Heart right ventricle (tissue), 16 donors: ENCODE data around the gene WDFY4. TPM values are rescaled to one million over a fixed set of nuclear protein-coding genes. Genes with fewer than 3 reads are reported as not detected.

Experiments
- ATAC-seq, 8 donors: fragments of 200-7000 bp; cut with Tn5 transposase; one replicate each; pipeline ENCODE4 v1.9.1; 2020; ENCODE audit warnings: mild to moderate bottlenecking in 8 of 8, moderate library complexity in 8 of 8, moderate number of reproducible peaks in 1 of 8
- DNase-seq, 2 donors: peaks; one replicate each; pipeline ENCODE4 v3.0.0-alpha.2; 2020
- H3K27ac ChIP-seq, 10 donors: fragments of 200-600 bp; sonication (generic) in 2 of 10; one replicate each; pipeline versions ENCODE4 v1.5.0 to v1.8.0; 2020 to 2022; ENCODE audit warnings: mild to moderate bottlenecking in 3 of 10
- H3K27me3 ChIP-seq, 7 donors: fragments of 200-600 bp; one replicate each; pipeline ENCODE4 v1.8.0; 2021 to 2022; ENCODE audit warnings: mild to moderate bottlenecking in 2 of 7
- H3K36me3 ChIP-seq, 9 donors: fragments of 200-600 bp; sonication (generic) in 1 of 9; one replicate each; pipeline versions ENCODE4 v1.5.0 to v1.8.0; 2020 to 2022; ENCODE audit warnings: mild to moderate bottlenecking in 2 of 9
- H3K4me1 ChIP-seq, 9 donors: fragments of 200-600 bp; sonication (generic) in 1 of 9; one replicate each; pipeline versions ENCODE4 v1.5.0 to v1.8.0; 2020 to 2022; ENCODE audit warnings: mild to moderate bottlenecking in 4 of 9
- H3K4me3 ChIP-seq, 10 donors: fragments of 200-600 bp; sonication (generic) in 2 of 10; one replicate each; pipeline versions ENCODE4 v1.5.0 to v1.8.0; 2020 to 2022; ENCODE audit warnings: mild to moderate bottlenecking in 7 of 10, moderate library complexity in 2 of 10
- H3K9me3 ChIP-seq, 11 donors: fragments of 200-600 bp in 10 of 11; sonication (generic) in 2 of 11; one replicate each; pipeline versions ENCODE4 v1.5.0 to v1.8.0; 2013 to 2022; ENCODE audit warnings: mild to moderate bottlenecking in 2 of 11, control low read depth in 1 of 11, moderate library complexity in 1 of 11
- WGBS, 2 donors: extraction: QIAGEN DNeasy Blood & Tissue Kit; methylation state at CpG; one replicate each; pipeline ENCODE4 v1.1.7; 2013; ENCODE audit warnings: inconsistent platforms in 1 of 2; 5-methylcytosine and 5-hydroxymethylcytosine counted together
- intact Hi-C, 10 donors: fragments of 100-400 bp; cut with DNase I; formaldehyde crosslinking; loops; one replicate each; pipeline versions ENCODE4 v1.11.1 to v1.14.2; 2022
- polyA plus RNA-seq, 2 donors: library from polyadenylated mRNA; stranded (reverse); fragments of 200-250 nt; gene quantifications; one replicate each; pipeline ENCODE4 v1.2.3, GENCODE V29; 2013
- total RNA-seq, 10 donors: library from RNA; stranded (reverse); fragmentation: NEBNext Ultra II Directional in 3 of 10; extraction: Animal tissue kit (Norgen Biotek cat#: 25700) in 3 of 10; gene quantifications; one replicate each; pipeline versions ENCODE4 v1.2.1 to v1.2.4, GENCODE V29; 2021 to 2023
- TF ChIP-seq, protein P1 (sequence below), 9 donors: fragments of 200-600 bp; sonication (generic) in 2 of 9; IDR thresholded peaks; one replicate each; pipeline versions ENCODE4 v1.5.0 to v1.8.0; 2021 to 2022; ENCODE audit warnings: antibody characterized with exemption in 9 of 9, mild to moderate bottlenecking in 5 of 9, moderate library complexity in 1 of 9
- donor health status: Arrhythmogenic right ventricular cardiomyopathy.
- donor health status: ischemic (EF 13 %, LVEDD 7.1; RV severe dilation, severe dysfunction).
- donor health status: healthy with polysubstance abuse.
- donor health status: DM: no; HTN: yes; CAD: no.
- donor health status: DM: no; HTN: no; CAD: no.
- donor health status: ischemic (EF 25% LVEDD 6.9; RV normal size, moderate dysfunction).
- donor health status: ischemic (EF 25% LVEDD 5.7; RV mildly dilated, moderate dysfunction).
- donor health status: healthy.
- donor health status: DM: yes; HTN: yes; CAD: no.
- donor health status: Ischemic cardiomyopathy.
- donor health status: ischemic (EF 35%, LVEDD 5.7; RV mildly dilated, moderate dysfunction).
- donor health status: nonischemic (EF 11% LVEDD 7.7; RV severe dilation, severe dysfunction).
- donor health status: DM: yes; HTN: yes; CAD: no.
- donor health status: PGD.
- donor health status: ischemic (EF 29% LVEDD 5.4; RV normal size, mild dysfunction).
- donor health status: nonischemic (EF 23%, LVEDD 6.1; RV moderate dilation, normal function).

The WDFY4 gene
- total and polyA plus RNA-seq, 12 donors, result 0.59 to 7.4 (median 0.92) TPM

DNA sequence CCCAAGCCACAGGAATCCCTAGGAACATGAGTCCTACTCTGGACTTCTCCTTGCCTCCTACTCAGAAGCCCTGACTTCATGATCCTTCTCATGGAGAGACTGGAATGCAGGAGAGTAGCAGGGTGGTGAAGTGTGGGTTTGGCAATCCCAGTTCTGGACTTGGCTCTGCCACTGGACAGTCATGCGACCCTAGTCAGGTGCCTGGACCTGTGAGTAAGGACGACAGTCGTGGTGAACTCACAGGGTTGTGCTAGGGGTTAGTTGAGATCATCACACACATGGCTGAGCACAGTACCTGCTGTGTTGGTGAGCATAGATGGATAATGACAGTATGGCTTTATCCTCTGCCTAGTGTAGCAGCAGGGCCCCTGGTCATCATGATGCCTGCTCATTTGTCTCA is 137.0 kb downstream of the WDFY4 start:
- DNase-seq (no peak), ATAC-seq (no peak)
- intact Hi-C loops, result no loop called here
- H3K36me3 ChIP-seq, result peaks cover 0 to 17% (median 0%) of the 10 kb centered on the region in 9 donors
- TF ChIP-seq, protein P1, sequence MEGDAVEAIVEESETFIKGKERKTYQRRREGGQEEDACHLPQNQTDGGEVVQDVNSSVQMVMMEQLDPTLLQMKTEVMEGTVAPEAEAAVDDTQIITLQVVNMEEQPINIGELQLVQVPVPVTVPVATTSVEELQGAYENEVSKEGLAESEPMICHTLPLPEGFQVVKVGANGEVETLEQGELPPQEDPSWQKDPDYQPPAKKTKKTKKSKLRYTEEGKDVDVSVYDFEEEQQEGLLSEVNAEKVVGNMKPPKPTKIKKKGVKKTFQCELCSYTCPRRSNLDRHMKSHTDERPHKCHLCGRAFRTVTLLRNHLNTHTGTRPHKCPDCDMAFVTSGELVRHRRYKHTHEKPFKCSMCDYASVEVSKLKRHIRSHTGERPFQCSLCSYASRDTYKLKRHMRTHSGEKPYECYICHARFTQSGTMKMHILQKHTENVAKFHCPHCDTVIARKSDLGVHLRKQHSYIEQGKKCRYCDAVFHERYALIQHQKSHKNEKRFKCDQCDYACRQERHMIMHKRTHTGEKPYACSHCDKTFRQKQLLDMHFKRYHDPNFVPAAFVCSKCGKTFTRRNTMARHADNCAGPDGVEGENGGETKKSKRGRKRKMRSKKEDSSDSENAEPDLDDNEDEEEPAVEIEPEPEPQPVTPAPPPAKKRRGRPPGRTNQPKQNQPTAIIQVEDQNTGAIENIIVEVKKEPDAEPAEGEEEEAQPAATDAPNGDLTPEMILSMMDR (IDR thresholded peaks at IDR 0.05), result no peak
- H3K27ac ChIP-seq, result no peak overlapping the region
- no peaks in the 10 kb centered on the region for H3K27me3 ChIP-seq
- no peak overlapping the region for H3K4me3 ChIP-seq
- H3K4me1 ChIP-seq, result no peaks in the 10 kb centered on the region
- H3K9me3 ChIP-seq, result no peaks in the 10 kb centered on the region
- 82 to 94% methylated on average over 3 of the region's 3 CpGs for WGBS, 2 donors

DNA sequence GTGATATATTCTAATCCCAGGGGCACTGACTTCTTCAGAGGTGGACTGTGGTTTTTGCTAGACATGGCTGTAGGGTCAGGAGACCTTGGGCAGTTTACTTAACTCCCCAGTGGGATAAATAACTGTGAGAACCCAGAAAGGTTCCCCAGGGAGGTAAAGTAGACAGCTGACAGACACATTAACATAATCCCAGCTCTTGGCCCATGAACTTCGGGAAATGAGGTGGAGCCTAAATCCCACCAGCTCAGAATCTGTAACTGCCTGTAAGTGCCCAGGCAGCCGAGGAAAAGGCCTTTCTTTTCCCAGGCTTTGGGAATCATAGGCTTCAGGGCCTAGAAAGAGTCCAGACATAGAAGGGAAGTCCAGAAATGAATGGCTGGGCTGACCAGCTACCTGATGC is 149.0 kb downstream of the WDFY4 start:
- WGBS, 2 donors, result 61 to 79% methylated on average over 2 of the region's 2 CpGs
- no peak overlapping the region for H3K4me3 ChIP-seq
- H3K27ac ChIP-seq, result peak overlapping the region in 4 of 10 donors; percentile 17 to 58 (median 42)
- peaks cover 0 to 26% (median 0%) of the 10 kb centered on the region in 9 donors for H3K36me3 ChIP-seq
- intact Hi-C loops, result no loop called here
- no peak for DNase-seq
- TF ChIP-seq, protein P1 (IDR thresholded peaks at IDR 0.05), result no peak
- peak in 4 of 8 donors; percentile 26 to 66 (median 37) for ATAC-seq
- peaks cover 0 to 12% (median under 1%) of the 10 kb centered on the region in 9 donors for H3K4me1 ChIP-seq
- peaks cover 0 to 7% (median 0%) of the 10 kb centered on the region in 11 donors for H3K9me3 ChIP-seq
- no peaks in the 10 kb centered on the region for H3K27me3 ChIP-seq

DNA sequence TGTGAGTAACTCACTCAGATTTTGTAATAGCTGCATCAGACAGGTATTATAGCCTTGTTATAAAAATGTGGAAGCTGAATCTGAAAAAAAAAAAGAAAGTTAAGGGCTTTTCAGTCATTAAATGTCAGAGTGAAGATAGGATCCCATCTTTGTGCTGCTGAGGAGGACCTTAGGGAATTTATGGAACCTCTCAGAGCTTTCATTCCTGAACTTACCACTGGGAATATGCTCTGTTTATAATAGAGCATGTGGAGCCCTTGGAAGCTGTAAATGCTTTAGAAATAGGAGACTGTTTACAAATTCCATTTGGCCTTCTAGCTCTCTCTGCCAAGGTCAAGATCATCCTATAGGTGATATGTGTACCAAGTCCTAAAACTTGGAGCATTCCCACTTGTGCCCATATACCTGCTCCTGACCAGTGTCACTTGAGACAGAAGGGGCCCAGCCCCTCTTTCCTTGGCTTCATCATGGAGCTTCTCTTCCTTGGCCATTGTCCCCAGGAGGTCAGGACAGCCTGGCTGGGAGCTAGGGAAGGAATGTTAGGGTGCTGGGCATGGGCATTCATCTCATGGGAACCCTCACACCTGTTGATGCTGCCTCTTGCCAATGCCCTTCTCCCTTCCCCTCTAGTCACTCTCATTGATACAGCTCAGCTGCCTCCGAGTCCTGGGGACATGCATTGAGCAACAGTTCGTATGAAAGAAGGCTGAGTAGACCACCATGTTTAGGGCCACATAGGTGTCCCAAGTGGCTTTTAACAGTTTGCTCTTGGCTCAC is 149.7 kb downstream of the WDFY4 start:
- Histone ChIP-seq H3K27me3 (no peaks in the 10 kb centered on the region), H3K9me3 (peaks cover 0 to 7% (median 0%) of the 10 kb centered on the region in 11 donors), H3K4me1 (peaks cover 0 to 19% (median 6%) of the 10 kb centered on the region in 9 donors), H3K36me3 (peaks cover 0 to 26% (median 0%) of the 10 kb centered on the region in 9 donors), H3K4me3 (no peak overlapping the region), H3K27ac (peak overlapping the region in 4 of 10 donors; percentile 17 to 58 (median 42))
- DNase-seq (no peak), ATAC-seq (peak in 1 of 8 donors; percentile 76)
- intact Hi-C loops, result no loop called here
- TF ChIP-seq, protein P1 (IDR thresholded peaks at IDR 0.05), result no peak
- 90 to 95% methylated on average over 2 of the region's 2 CpGs for WGBS, 2 donors

DNA sequence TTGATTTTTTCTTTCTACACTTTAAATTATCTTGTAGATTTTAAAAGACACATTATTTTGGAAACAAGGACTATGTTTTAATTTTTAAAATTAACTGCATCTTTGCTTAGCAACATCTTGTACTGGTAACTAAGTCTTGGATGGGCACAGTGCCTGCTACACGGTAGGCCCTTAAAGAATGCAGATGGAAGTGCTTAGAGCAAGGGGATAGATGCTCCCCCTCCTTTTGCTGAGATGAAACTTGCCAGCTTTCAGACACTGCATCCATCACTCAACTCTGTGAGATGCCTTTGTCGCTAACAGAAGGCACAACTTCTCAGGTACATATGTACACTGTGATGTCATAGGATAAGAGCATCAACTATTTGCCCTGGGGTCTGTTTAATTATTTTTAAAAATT is 151.1 kb downstream of the WDFY4 start:
- Histone ChIP-seq H3K27ac (no peak overlapping the region), H3K27me3 (no peaks in the 10 kb centered on the region), H3K36me3 (peaks cover 0 to 21% (median 0%) of the 10 kb centered on the region in 9 donors), H3K4me1 (peaks cover 0 to 26% (median 11%) of the 10 kb centered on the region in 9 donors), H3K4me3 (no peak overlapping the region), H3K9me3 (peaks cover 0 to 7% (median 0%) of the 10 kb centered on the region in 11 donors)
- WGBS, 2 donors, result 73 to 75% methylated on average over 2 of the region's 2 CpGs
- intact Hi-C loops, result no loop called here
- no peak for ATAC-seq
- TF ChIP-seq, protein P1 (IDR thresholded peaks at IDR 0.05), result no peak
- DNase-seq, result no peak
